GM23248 (cell line): ENCODE measurements around the gene CENPT.

ENCODE experiments used
- EZH2 ChIP-seq: fragments of 200-600 bp; sonication (generic); IDR thresholded peaks from 2 replicates; pipeline ENCODE4 v1.6.1; 2018; ENCODE audit warnings: antibody characterized with exemption, mild to moderate bottlenecking; ENCODE audit not compliant: insufficient read depth, poor library complexity, severe bottlenecking
- EZH2phosphoT487 ChIP-seq: fragments of 200-600 bp; sonication (generic); IDR thresholded peaks from 2 replicates; pipeline ENCODE4 v1.6.1; 2018; ENCODE audit warnings: antibody characterized with exemption, moderate library complexity, mild to moderate bottlenecking, low read depth; ENCODE audit not compliant: insufficient read depth

DNA sequence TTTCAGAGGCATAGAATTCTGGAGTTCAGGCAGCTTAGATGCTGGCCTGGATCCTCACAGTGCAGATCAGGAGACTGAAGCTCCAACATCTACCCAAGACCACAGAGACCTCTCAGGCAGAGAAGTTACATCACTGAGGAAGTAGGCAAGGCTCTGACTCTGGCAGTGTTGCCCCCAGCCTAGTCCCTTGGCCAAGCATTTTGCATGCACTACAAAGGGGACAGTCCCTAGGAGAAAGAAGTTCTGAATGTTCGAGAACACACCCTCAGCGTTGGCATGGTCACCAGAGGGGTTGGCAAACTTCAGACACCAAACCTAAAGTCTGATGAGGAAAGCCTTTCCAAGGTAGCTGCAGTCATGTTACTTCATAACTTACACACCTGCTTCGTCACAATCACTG, 43.6 kb downstream of the CENPT start:
- no peak for TF ChIP-seq EZH2phosphoT487
- TF ChIP-seq EZH2: no peak
